SHP77 (cell line): ENCODE data around the gene AAK1.
A peak's percentile ranks its signal among the peaks of the same experiment; 100 is the strongest.
"Not testable (repeated sequence)": the region's sequence is repeated elsewhere in the genome, so short reads cannot be mapped to it uniquely, and the experiment has no call there.

ENCODE experiments used
- DNase-seq, 2 experiments: peaks; one replicate each; lab custom pipeline; 2025; lab: John Stamatoyannopoulos, UW

The AAK1 gene

DNA sequence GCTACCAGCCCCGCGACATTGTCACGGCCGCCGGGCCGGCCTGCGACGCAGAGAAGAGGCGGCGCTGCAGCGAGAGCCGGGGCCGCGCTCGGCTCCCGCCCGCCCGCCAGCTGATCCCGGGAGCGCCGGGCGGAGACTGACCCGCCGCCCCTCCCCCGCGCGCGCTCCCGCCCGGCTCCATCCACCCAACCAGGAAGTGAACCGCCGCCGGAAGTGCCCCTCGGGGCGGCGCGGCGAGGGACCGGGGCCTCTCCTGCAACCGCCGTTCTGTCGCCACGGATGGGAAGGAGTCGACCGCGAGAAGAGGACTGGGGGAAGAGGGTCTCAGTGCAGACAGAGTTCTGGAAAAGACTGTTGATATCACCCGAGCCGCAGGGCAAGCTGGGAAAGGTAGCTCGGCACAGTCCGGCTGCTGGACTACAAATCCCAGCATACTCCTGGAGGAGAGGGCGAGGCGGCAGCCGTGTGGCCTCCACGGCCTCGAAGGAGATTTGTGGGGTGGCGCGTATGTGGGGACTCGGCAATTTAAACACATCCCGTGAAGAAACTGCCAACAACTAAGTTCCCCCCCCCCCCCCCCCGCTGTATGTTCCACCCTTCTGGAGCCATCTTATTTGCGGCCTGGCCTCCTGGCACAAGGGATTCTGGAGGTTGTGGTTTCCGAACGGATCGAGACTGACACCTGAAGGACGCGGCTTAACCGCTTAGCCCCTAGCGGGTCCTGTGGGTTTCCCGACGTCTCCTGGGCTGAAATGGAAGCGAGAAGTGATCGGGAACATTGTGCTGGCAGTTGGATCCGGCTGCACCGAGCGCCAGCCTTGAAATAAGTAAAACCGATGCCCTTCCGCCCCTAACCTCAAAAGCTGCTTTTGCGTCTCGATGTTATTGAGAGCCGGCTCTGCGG lies at the start of gene AAK1:
AAK1 (minus strand) TSS at position 138 of the 904 bp plus-strand sequence. CDS start 699 bp downstream, outside the sequence.
- peak; percentile 56 to 74 for DNase-seq

DNA sequence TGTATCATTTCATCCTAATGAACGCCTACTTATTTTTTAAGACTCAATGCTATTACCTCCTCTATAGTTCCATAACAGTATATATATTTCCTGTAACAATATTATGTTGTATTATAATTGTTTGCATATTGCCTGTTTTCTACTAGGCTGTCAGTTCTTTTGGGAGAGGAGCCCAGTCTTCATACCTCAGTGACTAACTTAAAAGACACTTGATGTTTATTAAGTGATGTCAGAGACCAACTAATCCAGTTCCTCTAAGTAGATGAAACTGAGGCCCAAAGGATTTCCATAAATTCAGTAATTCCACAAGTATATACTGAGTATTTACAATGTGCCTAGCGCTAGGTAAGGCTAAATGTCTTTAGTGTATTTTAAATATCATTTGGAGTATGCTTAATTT lies 48.9 kb upstream of the AAK1 start:
- no peak for DNase-seq

DNA sequence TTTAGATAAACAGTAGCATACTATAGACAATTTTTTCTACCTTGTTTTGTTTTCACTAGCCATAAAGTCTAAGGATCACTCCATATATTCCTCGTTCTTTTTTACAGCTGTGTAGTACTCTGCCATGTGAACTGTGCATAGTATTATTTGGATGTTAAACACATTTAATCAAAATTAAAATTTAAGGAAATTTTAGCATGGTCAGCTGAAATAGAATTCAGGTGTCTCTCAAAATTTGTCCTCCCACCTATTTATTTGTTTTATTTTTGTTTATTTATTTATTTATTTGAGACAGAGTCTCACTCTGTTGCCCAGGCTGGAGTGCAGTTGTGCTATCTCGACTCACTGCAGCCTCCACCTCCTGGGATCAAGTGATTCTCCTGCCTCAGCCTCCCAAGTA lies 46.4 kb upstream of the AAK1 start:
- DNase-seq = no peak

DNA sequence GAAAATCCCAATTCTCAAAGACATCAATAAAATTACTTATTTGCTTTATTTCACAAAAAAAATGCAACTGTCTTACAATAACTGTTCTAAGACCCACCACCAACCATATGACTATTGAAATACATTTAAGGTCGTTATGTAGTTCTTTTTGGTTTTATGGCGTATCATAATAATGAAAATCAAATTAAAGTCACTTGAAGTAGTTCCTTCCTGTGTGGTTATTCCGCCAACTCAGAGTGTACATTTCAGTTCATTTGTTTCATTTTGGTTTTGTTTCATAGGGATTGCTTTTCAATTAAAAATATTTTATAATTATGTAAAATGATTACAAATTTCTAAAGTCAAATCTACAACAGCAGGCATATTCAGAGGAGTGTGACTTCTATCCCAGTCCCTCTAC lies 45.9 kb upstream of the AAK1 start:
- DNase-seq = no peak

DNA sequence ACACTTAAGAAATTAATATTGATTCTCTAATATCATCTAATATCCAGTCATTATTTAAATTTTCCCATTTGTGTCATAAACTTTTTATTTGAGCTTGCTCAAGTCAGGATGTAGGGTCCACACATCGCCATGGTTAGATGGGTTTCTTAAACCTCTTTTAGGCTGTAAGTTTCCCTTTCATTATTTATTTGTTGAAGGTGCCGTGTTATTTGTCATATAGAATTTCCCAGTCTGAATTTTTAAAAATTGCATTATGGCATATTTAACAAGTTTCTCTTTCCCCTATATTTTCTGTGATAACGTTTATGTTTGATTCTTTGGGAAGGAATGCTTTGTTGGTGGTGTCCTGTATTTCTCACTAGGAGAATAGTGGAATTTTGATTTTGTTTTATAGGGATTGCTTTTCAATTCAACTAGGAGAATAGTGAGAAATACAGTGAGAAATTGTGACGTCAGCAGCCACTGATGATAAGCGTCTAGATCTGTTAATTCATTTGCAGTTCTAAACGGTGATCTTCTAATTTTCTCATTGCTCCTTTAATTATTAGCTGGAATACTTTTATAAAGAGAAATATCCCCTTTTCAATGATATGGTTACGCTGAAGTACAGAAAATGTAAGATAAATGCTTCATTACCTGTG lies 44.6 kb upstream of the AAK1 start:
- no peak for DNase-seq

DNA sequence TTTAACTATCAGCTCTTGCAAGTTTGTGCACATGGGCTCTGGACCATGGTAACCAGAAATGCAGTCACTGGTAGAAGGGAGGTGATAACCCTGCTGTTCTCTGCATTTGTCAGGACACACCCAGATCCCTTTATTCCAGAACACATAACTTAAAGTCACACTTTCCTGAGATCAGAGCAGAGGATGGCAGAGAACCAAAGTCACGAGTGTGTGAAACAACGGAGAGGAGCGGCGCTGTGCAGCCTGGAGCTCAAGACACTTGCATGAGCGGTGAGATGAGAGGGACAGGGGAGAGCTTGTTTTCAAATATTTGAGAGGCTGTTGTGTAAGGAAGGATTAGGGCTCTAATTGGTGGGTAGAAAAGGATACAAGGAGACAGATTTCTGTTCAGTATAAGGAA lies 43.3 kb upstream of the AAK1 start:
- no peak for DNase-seq

DNA sequence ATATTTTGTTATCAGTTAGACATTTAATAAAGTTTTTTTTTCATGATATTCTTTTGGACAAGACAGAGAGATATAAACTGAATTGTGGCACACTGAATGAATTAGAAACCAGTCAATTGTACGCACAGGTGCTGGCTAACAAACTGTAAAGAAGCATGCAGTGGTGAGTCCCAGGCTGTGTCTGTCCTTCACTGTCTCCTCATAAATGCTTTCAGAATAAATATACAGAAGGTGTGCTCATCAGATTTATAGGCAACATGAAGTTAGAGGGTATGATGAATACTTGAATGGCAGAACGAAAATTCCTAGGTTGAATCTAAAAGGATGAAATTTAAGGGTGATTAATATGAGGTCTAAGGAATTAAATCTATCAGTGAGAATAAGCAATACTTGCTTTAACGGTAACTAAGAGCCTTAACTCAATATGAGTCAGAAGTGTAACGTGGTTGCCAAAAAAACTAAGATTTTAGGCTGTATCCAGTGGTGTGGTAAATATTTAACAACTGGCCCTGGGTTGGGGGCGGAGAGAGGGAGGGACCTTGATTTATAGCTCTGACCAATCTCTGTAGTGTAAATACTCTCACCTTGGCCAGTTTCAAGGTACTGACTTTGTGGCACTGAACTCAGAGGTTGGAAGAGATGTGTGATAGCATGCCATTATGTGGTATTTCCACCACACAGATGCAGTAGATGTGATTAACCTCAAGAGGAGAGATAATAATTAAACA lies 41.9 kb upstream of the AAK1 start:
- no peak for DNase-seq

DNA sequence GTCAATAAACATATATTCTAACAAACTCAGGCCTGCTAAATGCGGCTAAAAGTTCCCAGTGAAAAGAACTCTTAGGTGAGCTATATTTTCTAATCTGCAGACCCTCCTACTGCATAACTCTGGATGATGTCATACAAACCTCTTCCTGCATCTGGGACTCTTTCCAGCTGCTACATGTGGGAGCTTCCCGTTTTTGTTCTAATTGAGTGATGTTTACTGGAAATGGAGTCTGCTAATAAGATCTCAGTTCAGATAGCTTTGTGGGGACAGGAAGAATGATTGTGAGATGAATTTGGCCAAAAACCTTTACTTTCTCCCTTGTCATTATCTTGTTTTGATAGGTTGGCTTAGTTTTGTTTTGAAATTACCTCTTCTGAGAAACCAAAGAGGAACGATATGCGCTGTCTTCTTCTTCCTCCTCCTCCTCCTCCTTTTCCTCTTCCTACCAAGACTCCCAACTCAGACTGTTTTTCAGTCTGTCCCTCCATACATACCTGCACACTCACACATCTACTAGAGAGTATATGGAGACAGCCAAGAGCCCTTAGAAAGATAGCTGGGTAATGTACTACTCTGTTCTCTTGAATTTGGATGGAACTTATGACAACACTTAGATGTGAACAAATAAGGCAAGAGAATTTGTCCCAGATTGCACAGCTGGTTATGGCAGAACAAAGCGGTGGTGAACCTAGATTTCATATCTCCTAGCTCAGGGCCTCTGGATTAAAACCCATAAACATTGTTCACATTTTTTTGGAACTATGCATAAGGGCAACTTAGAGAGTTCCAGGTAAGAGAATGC lies 39.8 kb upstream of the AAK1 start:
- peak in 1 of 2 experiments; percentile 3 for DNase-seq

DNA sequence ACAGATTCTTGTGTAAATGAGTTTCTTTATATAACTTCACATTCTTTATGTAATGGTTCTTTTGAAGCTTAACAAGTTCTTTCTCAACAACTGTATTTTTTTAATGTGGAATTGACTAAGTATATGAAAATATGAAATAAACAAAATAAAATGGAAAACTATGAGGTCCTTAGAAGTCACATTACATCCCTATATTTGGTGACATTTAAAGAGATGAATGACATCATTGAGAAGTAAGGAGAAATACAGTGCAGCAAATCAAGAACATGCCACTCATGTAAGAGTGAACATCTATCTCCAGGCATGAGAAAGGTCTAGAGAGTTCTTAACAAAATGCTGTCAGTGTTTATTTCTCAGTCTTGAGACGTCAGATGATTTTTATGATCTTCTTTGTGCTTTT lies 39.0 kb upstream of the AAK1 start:
- no peak for DNase-seq

DNA sequence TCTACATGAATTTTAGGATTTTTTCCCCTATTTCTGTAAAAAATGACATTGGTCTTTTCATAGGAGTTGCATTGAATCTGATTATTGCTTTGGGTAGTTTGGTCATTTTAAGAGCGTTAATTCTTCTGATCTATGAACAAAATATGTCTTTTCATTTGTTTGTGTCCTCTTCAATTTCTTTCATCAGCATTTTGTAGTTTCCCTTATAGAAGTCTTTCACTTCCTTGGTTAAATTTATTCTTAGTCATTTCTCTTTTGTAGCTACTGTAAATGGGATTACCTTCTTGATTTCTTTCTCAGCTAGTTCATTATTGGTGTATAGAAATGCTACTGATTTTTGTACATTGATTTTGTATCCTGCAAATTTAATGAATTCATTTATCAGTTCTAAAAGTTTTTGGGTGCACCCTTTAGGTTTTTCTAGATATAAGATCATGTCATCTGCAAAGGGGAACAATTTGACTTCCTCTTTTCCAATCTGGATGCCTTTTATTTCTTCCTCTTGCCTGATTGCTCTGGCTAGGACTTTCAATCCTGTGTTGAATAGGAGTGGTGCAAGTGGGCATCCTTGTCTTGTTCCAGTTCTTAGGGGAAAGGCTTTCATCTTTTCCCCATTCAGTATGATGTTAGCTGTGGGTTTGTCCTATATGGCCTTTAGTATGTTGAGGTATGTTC lies 36.6 kb upstream of the AAK1 start:
- no peak for DNase-seq

DNA sequence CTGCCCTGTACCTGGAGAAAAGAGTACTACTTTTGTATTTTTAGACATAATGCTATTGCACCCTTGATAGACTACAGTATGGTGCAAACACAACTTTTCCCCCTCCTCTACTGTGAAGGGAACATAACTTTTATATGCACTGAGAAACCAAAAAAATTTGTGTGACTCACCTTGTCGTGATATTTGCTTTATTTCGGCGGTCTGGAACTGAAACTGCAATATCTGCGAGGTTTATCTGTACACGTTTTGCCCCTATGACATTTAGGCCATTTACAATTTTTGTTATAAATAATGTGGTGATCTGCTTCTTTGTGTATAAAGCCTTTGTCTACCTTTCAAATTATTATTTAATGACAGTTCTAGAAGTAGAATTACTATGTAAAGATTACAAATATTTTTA lies 34.4 kb upstream of the AAK1 start:
- DNase-seq = no peak

DNA sequence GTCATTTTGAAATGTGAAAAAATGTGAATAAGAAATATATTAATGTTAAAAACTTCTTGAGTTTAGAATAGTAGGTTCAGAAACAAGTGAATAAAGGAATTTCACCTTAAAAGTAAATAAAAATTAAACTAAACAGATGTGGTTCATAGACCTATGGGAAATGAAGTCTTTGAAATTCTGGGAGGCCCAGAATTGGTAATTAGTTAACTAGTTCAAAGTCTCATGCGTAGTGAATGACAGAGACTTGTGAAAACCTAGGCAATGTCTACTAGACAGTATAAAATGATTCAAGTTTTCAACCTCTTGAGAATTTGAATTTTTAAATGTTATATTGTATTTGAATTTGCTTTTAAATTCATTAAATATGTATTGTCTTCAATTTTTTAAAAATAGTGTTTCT lies 32.6 kb upstream of the AAK1 start:
- no peak for DNase-seq

DNA sequence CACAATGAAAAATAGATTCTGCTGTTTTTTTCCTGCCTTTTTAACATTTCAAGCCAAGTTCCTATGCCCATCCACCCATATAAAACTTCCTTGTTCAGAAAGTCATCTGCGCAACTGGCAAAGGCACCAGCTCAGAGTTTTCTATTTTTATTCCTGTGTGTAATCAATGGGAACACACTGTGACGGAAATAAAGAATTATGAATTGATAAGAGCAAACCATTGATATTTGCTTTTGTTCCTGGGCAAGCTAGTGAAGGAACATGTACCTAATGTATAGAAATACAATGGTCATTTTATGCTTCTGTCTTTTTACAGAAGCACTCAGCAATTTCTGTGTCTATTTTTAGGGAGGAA lies 30.8 kb upstream of the AAK1 start:
- no peak for DNase-seq

DNA sequence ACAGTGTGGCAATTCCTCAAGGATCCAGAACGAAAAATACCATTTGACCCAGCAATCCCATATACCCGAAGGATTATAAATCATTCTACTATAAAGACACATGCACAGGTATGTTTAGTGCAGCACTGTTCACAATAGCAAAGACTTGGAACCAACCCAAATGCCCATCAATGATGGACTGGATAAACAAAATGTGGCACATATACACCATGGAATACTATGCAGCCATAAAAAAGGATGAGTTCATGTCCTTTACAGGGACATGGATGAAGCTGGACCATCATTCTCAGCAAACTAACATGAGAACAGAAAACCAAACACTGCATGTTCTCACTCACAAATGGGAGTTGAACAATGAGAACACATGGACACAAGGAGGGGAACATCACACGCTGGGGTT lies 29.6 kb upstream of the AAK1 start:
- not testable (repeated sequence) for DNase-seq

DNA sequence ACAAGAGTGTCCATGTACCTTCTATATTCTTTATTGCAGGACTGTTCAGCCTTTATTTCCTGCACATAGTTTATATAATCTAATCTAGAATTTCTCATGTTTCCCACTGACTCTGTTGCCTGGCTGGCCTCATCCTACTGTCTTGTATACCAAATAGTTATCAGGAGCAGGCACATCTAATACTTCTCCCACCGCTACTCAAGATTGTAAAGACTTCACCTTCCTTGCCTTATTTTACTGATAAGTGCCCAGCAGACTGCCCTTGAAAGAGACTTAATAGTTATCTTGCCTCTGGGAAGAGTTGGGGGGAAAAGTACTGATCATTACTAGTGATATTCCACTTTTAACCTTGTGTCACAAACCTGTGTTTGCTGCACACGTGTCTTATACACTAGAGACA lies 26.1 kb upstream of the AAK1 start:
- DNase-seq = no peak

DNA sequence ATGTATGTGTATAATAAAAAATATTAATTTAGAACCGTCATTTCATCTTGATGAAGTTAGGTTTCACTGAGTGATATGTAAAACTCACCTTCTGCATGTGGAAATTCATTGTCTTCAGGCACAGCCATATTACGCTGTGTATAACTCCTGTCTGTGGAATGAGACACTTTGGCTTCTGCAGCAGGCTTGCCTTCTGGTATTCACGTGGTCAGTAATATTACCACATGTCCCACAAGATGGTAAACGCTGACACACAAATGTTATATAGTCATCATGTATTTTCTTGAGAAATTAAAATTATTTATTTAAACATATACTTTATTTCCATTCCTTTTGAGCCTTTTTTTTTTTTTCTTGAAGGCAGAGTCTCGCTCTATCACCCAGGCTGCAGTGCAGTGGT lies 25.1 kb upstream of the AAK1 start:
- no peak for DNase-seq

DNA sequence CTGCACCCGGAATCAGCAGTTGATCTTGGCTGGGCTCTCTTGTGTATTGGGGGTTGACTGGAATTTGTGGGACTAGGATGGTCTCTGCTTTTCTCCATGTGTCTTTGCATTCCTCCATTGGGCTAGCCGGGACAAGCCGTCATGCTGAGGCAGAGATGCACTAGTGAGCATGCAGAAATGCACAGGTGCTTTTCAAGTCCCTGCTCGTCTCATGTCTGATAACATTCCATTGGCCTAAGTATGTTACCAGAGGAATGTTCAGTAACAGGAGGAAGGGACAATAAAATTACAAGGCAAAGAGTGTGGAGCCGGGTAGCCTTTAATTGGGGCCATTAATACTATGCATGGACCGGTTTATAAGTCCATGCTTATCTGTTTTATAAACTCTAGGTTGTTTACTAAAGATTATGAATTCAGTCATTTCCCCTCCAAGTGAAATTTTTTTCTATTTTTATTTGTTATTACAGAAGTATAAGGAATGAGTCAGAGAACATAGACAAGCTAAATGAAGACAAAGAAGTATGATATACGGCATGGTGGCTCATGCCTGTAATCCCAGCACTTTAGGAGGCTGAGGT lies 24.4 kb upstream of the AAK1 start:
- DNase-seq = no peak

DNA sequence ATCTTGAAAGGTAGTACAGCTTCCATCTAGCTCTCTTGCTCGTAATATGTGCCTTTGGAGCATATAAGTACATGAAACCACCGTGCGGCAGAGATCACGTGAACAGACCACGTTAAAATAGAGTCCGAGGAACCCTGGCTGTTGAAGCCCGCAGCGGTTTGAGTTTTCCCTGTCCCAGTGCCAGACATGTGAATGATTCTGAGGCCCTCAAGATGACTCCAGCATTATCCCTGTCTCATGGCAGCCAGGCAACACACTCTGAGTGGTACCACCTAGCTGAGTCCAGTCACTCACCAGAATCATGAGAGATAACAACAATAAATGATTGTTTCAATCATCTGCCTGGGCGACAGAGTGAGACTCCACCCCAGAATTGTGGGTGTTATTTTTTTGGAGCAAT lies 21.6 kb upstream of the AAK1 start:
- DNase-seq = no peak

DNA sequence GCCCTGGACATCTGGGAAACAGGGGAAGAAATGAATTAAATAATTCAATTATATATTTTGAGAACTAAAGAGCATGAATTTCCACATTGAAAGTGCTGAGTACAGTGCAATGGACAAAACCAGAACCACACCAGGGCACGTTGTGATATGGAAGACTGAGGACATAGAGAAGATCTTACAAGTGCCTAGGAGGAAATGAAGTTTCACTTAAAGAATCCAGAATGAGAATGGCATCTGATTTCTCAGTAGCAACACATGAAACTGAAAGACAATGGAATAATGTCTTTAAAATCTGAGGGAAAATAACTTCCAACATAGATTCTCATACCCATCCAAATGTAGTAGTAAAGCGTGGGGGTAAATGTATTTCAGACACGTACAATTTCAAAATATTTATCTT lies 20.3 kb upstream of the AAK1 start:
- DNase-seq = no peak

DNA sequence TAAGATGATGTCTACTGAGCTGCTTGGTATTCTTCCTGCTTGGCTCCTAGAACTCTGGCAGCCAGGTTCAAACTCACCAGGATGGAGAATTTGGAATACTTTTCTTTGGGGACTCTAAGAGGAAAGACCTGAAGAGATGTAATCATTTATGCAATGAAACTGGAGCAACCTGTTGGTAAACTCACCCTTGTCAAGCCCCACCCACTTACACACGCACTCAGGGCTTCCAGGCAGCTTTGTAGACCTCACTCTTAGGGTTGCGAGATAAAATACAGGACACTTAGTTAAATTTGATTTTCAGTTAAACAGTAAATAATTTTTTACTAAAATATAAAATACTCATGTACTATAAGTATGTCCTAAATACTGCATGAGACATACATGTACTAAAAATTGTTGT lies 19.0 kb upstream of the AAK1 start:
- not testable (repeated sequence) for DNase-seq

DNA sequence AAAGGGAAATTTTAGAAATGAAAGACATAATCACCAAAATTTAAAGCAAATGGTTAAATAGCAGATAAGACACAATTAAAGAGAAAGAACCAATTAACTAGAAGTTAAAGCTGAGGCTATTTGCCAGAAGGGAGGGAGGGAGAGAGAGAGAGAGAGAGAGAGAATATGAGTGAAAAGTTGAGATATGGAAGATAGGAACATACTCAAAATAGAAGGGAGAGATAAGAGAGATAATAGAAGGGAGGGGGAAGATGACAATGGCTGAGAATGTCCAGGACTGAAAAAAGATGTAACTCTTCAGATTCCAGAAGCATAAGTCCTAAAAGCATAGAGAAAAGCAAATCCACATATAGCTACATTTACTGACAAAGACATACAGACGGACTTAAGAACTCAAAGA lies 17.1 kb upstream of the AAK1 start:
- DNase-seq = no peak
